ENCODE results near the gene AGPAT3.
A peak's percentile ranks its signal among the peaks of the same experiment; 100 is the strongest.
"Not testable (repeated sequence)": the region's sequence is repeated elsewhere in the genome, so short reads cannot be mapped to it uniquely, and the experiment has no call there.

Gene AGPAT3, protein sequence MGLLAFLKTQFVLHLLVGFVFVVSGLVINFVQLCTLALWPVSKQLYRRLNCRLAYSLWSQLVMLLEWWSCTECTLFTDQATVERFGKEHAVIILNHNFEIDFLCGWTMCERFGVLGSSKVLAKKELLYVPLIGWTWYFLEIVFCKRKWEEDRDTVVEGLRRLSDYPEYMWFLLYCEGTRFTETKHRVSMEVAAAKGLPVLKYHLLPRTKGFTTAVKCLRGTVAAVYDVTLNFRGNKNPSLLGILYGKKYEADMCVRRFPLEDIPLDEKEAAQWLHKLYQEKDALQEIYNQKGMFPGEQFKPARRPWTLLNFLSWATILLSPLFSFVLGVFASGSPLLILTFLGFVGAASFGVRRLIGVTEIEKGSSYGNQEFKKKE

DNA sequence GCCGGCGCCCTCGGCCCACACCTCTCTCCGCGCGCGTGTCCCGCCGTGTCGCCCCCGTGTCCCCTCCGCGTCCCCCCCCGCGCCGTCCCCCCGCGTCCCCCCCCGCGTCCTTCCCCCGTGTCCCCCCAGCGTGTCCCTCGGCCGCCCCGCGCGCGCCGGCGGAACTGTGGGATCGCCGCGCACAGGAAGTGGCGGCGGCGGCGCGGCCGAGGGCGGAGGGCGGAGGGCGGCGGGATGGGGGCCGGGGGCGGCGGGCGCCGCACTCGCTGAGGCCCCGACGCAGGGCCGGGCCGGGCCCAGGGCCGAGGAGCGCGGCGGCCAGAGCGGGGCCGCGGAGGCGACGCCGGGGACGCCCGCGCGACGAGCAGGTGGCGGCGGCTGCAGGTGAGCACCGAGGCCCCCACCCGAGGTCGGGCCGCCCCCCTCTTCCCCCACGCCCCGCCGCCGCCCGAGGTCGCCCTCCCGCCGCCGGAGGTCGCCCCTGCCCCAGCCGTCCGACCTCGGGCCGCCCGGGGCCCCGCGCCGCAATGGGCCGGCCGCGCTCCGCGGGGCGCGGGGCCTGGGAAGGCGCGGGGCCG is at the start of gene AGPAT3:
TSS of gene AGPAT3 (plus strand) at position 262 of the 578 bp plus-strand sequence. CDS start 94,459 bp downstream, outside the sequence.
- DNase-seq (ENCODE audit: low spot score), result peak; percentile 52

DNA sequence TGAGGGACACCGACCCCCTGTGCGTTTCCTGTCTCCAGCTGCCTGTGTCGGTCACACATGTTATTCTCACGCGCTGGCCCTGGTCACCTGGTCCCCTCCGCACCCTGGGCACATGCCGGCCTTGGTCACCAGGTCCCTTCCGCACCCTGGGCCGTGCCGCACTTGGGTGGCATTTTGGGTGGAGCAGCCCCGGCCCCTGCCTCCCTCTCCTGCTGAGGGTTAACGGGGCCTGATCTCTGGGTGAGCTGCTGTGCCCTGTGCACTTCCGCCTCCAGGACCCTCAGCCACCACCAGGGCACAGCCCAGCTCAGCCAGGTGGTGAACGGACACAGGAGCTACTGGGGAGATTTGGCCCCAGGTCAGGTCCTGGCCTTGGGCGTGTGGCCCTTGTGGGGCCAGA is 49.0 kb upstream of the AGPAT3 start:
- DNase-seq (ENCODE audit: low spot score), result no peak

DNA sequence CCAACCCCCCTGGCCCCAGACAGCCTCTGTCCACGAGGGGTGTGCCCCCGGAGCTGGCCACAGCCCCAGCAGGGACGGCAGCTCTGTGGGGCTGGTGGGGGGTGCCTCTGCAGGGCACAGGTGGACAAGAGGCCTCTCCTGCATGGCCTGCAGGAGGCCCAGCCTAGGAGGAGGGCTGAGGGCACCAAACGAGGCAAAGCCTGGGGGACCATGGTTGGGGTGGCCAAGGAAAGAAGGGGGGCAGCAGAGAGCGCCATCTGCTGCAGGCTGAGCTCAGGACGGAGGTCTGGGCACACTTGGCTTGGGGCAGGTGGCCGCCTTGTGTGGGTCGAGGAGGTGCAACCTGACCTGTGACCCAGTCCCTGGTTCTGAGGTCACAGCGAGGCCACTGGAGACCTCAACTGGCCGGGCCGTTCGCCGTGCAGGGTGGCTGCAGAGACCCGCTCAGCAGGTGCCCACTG is 48.4 kb upstream of the AGPAT3 start:
- no peak for DNase-seq (ENCODE audit: low spot score)

DNA sequence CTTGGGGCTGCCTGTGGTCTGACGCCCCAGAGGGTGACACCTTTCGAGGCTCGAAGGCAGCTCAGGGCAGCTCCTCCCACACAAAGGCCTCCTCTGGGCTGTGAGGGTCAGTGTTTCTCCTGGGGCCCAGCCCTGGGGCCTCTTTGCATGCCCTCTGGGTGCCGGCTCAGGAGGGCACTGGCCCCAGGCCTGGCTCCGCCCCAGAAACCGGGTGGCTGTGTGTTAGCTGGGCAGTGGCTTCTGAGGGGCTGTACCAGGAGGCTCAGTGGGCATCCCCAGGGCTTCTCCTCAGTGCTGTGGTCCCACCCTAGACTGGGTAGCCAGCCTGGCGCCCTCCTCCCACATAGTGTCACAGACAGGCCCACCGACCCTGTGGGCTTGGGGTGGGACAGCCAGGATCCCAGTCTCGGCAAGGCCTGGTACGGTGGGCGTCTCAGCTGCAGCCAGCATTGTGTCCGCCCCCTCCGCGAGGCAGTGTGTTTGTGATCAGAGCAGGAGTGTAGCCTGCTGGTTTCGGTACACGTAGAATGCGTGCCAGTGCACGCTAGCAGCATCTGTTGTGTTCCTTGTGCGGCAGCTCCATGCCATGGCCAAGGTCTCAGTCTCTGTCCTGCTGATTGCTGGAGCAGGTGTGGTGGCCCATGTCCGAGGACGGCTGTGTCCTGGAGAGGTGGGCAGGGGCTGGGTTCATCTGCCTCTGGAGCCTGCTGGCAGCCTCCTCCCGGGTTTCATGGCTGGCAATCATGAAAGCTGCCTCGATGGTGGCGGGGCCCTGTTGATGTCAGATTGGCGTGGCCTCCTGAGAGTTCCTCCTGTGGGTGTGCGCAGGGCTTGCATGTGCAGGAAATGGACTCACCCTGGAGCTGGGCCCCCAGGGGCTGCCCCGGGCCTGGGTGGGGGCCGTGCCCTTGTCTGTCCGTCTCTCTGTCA is 47.6 kb upstream of the AGPAT3 start:
- DNase-seq (ENCODE audit: low spot score), result no peak

DNA sequence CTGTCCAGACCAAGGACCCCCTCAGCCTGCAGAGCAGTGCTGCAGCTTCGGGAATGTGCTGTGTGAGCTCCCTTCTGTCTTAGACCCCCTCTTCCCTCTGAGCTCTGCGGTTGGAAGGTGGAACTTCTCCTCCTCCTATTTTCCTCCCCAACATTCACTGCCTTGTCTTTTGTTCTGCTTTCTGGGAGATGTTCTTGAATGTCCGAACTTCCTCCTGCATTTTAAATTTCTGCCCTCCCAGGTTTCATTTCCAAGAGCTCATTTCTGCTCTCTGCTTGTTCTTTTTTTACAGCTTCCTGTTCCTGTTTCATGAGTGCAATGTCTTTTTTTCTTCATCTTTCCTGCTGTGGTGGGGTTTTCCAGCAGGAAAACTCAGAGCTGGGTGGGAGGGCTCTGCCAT is 46.3 kb upstream of the AGPAT3 start:
- DNase-seq (ENCODE audit: low spot score), result no peak

DNA sequence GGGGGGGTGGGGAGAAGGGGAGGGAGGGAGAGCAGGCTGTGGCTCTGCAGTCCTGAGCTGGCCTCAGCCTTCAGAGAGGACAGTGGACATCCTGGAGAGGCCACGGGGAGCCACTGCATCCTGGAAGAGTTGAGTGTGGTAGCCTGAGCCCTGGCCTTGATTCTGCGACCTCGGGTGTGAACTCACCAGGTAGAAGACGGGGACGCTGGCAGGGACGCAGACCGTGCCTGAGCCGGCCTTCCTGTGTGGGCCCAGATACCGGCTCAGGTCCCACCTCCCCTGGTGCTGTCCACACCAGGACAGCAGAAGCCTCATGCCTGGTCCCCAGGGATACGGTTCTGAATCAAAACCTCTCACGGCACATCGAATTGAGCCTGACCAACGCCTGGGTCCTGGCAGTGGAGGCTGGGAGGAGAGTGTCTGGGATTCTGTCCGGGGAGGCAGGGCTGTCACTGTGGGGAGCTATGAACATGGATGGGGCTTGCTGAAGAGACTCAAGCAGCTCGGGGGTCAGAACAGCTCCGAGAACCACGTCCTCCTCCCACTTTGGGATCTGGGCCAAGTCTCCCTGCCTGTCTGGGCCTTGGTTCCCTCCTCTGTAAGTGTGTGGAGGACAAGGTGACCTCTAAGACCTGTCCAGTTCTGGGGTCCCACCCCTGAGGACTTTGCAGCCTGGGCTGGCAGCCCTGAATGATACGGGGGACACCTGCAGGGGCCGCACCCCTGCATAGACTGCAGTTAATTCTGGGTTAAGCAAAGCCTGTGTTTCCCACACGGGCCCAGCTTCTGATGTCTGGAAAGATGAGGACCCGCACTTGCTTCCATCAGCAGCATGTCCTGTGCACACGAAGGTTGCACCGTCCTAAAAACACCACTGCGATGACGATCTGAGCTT is 45.3 kb upstream of the AGPAT3 start:
- no peak for DNase-seq (ENCODE audit: low spot score)

DNA sequence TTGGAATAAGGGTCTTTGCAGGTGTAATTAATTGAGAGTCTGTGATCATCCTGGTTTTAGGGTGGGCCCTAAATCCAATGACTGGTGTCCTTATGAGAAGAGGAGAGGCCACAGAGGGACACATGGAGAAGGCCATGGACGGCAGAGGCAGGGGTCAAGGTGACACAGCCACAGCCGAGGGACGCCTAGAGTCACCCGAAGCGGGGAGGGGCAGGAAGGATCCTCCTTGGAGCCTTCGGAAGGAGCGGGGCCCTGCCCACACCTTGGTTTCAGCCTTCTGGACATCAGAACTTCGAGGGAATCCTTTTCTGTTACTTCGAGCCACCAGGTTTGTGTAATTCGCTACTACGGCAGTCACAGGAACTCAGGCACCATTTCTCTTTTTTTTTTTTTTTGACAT is 44.6 kb upstream of the AGPAT3 start:
- DNase-seq (ENCODE audit: low spot score), result no peak

DNA sequence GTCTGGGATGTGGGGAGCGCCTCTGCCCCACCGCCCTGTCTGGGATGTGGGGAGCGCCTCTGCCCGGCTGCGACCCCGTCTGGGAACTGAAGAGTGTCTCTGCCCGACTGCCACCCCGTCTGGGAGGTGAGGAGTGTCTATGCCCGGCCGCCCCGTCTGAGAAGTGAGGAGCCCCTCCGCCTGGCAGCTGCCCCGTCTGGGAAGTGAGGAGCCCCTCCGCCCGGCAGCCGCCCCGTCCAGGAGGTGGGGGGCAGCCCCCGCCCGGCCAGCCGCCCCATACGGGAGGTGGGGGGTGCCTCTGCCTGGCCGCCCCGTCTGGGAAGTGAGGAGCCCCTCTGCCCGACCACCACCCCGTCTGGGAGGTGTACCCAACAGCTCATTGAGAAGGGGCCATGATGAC is 42.9 kb upstream of the AGPAT3 start:
- not testable (repeated sequence) for DNase-seq (ENCODE audit: low spot score)

DNA sequence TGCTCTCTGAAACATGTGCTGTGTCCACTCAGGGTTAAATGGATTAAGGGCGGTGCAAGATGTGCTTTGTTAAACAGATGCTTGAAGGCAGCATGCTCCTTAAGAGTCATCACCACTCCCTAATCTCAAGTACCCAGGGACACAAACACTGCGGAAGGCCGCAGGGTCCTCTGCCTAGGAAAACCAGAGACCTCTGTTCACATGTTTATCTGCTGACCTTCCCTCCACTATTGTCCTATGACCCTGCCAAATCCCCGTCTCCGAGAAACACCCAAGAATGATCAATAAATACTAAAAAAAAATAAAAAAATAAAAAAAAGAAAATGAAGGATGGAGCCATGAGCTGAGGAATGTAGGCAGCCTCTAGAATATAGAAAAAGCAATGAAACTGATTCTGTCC is 42.3 kb upstream of the AGPAT3 start:
- not testable (repeated sequence) for DNase-seq (ENCODE audit: low spot score)

DNA sequence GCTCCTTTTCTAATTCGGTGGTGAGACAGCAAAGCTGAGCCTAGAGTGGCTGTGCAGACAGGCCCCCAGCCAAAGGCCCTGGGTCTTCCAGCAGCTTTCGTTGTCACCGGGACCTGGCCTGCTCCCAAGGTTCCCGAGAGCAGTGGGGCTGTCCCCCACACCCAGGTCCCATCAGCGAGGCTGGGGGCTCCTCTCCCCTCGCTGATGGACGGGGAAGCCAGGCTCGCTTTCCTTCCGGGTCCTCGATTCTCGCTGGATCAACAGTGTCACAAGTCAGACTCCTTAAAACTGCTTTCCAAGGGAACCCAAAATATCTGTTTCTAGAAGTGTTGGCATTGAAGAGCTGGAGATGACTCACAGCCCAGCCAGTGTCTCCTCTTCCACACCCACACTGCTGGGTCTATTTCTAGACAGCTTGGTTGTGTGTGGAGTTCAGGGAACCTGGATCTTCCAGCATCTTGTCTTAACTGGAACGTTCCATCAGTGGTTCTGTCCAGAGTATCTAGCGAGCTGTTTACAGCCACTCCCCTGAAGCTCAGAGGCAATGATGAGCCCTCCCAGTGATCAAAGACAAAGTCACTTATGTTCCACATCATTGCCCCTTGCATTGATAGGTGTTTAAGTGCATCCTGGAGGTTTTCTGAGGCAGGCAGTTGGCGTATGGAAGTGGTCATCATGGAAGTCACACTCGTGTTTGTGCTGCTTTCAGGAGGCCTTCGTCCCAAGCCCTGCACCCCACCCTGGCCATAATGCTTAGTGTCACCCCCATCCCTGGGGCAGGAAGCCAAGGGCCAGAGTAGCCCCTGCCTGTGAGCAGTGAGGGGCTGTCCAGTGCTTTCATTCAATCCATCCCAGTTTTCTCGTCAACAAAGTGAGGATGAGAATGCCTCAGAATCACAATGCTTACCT is 40.4 kb upstream of the AGPAT3 start:
- no peak for DNase-seq (ENCODE audit: low spot score)

DNA sequence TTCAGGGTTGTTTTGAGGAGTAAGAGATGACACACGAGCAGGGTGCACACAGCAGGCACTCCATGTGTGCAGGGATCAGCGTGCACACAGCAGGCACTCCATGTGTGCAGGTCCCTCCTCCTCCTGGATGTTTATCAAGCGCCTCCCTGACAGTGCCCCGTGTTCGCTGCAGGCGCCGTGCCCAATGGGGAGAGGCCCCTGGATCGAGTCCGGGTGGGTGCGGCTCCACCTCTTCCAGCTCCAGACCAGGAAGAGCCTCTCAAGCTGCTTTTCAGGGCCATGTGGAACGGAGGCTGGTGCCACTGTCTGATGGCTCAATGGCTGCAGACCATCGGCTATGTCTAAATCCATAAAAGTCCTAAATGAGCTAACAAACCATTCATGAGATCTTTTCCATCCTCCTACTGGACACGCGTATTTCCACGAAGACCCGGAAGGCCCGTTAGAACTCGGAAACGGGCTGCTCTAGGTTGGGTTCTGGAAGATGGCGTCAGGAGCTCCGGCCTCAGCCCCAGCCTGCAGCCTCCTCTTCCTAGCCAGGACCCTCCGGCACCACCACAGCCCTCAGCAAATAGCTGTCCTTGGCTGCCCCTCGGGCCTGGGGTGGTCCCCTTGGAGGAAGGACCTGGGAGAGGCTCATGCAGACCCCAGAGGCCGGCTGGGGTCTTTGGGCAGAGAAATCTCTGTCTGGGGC is 39.6 kb upstream of the AGPAT3 start:
- no peak for DNase-seq (ENCODE audit: low spot score)

DNA sequence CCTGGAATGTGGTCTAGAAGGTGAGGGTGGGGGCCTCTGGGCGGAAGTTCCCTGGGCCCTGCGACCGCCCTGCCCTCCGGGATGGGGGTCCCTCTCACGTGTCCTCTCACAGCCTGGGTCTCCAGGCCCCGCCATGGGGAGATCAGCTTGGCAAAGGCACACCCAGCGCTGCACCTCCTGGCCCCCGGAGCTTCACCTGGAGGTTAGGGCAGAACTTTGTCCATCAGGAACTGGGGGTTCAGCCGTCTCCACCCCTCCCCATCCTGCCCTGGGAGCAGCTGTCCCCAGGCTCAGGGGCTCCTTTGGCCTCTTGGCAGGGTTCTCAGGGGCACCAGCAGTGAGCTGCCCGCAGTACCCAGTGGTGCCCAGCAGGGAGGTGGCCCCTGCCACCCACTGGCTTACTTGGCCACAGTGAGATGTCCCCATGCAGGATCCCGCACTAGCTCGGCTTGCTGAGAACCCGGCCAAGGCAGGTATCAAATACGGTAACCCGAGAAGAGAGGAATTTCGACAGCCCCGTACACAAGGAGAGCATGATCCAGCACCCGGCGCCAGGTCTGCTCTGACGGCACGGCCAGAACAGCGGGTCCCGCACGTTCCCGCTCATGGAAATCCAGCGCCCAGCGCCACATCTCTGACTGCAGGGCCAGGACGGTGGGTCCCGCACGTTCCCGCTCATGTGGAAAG is 38.9 kb upstream of the AGPAT3 start:
- no peak for DNase-seq (ENCODE audit: low spot score)

DNA sequence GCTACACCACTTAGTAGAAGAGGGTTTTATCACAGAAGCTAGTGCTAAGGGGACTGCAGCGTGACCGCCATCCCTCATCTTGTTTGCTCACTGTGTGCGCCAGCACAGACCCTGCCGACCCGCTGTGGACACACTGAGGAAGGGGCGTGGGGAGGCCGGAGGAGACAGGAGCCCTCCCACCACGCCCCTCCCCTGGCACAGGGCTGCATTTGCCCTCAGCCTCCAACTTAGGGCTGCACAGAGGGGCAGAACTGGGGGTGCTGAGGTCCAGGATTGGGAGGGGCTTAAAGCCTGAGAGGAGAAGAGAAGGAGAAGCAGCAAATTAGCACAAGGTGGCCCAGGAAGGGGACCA is 38.4 kb upstream of the AGPAT3 start:
- DNase-seq (ENCODE audit: low spot score), result no peak

DNA sequence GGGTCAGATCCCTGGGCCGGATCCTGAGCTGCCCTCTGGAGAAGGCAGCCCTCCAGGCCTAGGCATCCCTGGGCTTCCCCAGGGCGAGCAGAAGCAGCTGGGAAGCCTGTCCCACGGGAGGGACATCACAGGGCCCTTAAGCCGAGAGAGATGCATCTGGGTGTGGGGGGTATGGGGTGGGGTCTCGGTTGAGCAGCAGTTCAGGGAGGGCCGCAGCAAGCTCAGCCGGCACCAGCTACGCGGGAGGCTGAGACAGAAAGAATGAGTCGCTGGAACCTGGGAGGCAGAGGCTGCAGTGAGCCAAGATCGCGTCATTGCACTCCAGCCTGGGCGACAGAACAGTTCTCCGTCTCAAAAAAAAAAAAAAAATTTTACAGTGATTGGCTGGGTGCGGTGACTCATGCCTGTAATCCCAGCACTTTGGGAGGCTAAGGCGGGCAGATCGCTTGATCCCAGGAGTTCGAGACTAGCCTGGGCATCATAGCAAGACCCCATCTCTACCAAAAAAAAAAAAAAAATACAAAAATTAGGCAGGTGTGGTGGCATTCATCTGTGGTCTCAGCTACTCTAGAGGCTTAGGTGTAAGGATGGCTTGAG is 37.9 kb upstream of the AGPAT3 start:
- no peak for DNase-seq (ENCODE audit: low spot score)

DNA sequence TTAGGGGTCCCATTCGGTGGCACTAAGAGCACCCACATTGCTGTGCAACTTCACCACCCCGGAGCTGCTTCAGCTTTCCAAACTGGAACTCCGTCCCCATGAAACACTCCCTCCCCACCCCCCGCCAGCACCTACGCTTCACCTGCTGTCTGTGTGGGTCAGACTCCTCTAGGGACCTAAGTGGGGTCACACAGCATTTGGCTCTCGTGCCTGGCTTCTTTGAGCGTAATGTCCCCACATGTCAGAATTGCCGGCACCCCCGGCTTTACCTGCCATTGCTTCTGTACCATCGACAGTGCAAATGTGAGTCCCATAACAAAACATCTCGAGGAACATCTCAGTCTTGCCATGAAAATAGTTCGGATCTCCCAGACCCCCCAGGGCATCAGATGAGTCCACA is 35.9 kb upstream of the AGPAT3 start:
- DNase-seq (ENCODE audit: low spot score), result no peak

DNA sequence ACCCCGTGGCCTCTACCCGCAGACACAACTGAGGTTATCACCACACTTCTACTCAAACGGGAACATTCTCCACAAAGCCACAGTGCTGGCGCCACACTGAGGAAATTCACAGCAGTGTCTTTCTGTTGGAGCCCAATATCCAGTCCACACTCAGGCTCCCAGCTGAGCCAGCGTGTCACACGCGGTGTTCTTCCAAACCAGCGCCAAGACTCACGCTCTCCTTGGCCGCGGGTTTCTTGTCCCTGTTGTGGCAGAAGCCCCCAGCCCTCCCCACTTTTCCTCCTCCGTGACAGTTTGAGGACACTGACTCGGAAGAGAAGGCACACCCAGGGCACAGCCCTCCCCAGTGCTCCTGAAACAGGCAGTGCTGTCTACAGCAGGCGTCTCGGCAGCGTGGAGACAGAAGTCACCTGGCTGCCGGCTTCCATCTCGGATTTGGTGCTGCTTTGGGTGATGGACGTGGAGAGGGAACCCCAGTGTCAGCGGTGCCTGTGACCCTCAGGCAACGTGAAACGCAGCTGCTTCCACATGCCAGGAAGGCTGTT is 35.4 kb upstream of the AGPAT3 start:
- DNase-seq (ENCODE audit: low spot score), result no peak

DNA sequence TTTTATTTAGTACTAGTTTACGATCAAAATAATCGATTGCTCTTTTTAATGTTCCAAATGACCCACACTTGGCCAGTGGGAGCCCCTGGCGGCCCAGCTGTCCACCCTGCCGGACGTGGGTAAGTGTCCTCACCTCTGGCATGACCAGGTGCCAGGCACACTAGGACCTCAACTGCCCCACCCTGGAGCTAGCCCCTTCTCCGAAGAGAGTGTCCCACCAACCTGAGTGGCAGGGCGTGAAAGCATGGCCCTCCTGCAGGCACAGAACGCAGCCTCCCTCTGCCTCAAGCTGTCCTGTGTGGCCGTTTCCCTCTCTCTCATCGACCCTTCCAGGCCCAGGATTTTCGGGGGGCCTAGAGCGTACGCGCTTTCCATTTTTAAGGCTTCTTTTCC is 32.9 kb upstream of the AGPAT3 start:
- no peak for DNase-seq (ENCODE audit: low spot score)

DNA sequence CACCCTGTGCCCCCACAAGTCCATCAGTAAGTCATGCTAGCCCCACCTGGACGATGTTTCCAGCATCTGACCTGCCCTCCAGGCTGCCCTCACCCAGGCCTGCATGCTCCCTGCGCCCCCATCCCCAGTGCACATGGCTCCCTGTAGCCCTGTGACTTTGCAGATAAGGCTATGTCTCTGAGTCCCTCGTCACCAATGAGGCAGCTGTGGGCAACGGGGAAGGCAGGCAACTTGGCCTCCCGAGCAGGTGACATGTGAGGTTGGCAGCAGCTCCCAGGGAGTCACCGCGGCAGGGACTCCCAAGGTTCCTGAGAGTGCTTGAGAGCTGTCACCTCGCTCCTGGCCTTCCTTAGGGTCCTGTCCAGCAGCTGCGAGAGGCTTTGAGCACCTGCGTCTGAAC is 32.4 kb upstream of the AGPAT3 start:
- DNase-seq (ENCODE audit: low spot score), result no peak

Measured in hematopoietic multipotent progenitor cell treated with erythropoietin and hydrocortisone succinate and interleukin-3 and kit ligand, for 17 days (in vitro differentiated cells).